ENCODE measurements around the gene CEACAM3. TPM values are rescaled to one million over a fixed set of nuclear protein-coding genes. Genes with fewer than 3 reads are reported as not detected.
A peak's percentile ranks its signal among the peaks of the same experiment; 100 is the strongest.

Gene CEACAM3
- total and polyA plus RNA-seq, 8 donors: 0.13 to 0.31 TPM; not detected in 6

- intact Hi-C loops (cut with DNase I; ENCODE audit: low total_unique reads): no loop called here
- H3K27ac ChIP-seq: peak overlapping the region; percentile 94 to 97 (median 96)
- peaks cover 24 to 47% (median 43%) of the 10 kb centered on the region in 4 donors for H3K4me1 ChIP-seq
- no peak for TF ChIP-seq POLR2A (IDR thresholded peaks at IDR 0.05)
- no peak for TF ChIP-seq POLR2AphosphoS5 (IDR thresholded peaks at IDR 0.05)
- TF ChIP-seq CTCF (IDR thresholded peaks at IDR 0.05): no peak
- TF ChIP-seq EP300 (IDR thresholded peaks at IDR 0.05): no peak
- peaks cover 30 to 34% (median 32%) of the 10 kb centered on the region in 4 donors for H3K36me3 ChIP-seq
- WGBS, 5 donors: 1 to 3% (median 2%) methylated on average over 8 of the region's 8 CpGs
- no peaks in the 10 kb centered on the region for H3K27me3 ChIP-seq
- H3K4me3 ChIP-seq: peak overlapping the region; percentile 17 to 96 (median 83)
- no peak for DNase-seq
- no peaks in the 10 kb centered on the region for H3K9me3 ChIP-seq
Observed at GRCh38 chr19:41859213-41859617, 62.8 kb downstream of the CEACAM3 start.

GRCh38 chr19:41859618-41860418, 63.4 kb downstream of the CEACAM3 start, which contains the start of gene RPS19:
Gene RPS19, plus strand, starts transcription at chr19:41860255. Its CDS starts 520 bp downstream, at chr19:41860775.
- H3K9me3 ChIP-seq: no peaks in the 10 kb centered on the region
- peak; percentile 99 for DNase-seq
- WGBS, 5 donors: 0 to 1% (median 0%) methylated on average over 34 to 76 of the region's 76 CpGs
- H3K4me1 ChIP-seq: peaks cover 26 to 53% (median 49%) of the 10 kb centered on the region in 4 donors
- H3K36me3 ChIP-seq: peaks cover 36 to 40% (median 38%) of the 10 kb centered on the region in 4 donors
- intact Hi-C loops (cut with DNase I; ENCODE audit: low total_unique reads): no loop called here
- peak; percentile 48 for TF ChIP-seq EP300 (IDR thresholded peaks at IDR 0.05)
- peak in 6 of 7 experiments; percentile 44 to 93 (median 70) for TF ChIP-seq CTCF (IDR thresholded peaks at IDR 0.05)
- TF ChIP-seq POLR2A (IDR thresholded peaks at IDR 0.05): no peak
- TF ChIP-seq POLR2AphosphoS5 (IDR thresholded peaks at IDR 0.05): peak; percentile 88 to 98 (median 92)
- H3K27me3 ChIP-seq: no peaks in the 10 kb centered on the region
- H3K27ac ChIP-seq: peak within 1 kb of the TSS; percentile 94 to 97 (median 96)
- H3K4me3 ChIP-seq: peak within 1 kb of the TSS; percentile 78 to 96 (median 83)

GRCh38 chr19:41860419-41861115, 64.2 kb downstream of the CEACAM3 start:
- peak overlapping the region; percentile 78 to 96 (median 83) for H3K4me3 ChIP-seq
- intact Hi-C loops (cut with DNase I; ENCODE audit: low total_unique reads): no loop called here
- peaks cover 27 to 61% (median 56%) of the 10 kb centered on the region in 4 donors for H3K4me1 ChIP-seq
- peaks cover 43 to 48% (median 45%) of the 10 kb centered on the region in 4 donors for H3K36me3 ChIP-seq
- 0 to 1% (median 1%) methylated on average over 15 to 45 of the region's 45 CpGs for WGBS, 5 donors
- no peaks in the 10 kb centered on the region for H3K9me3 ChIP-seq
- TF ChIP-seq POLR2A (IDR thresholded peaks at IDR 0.05): no peak
- TF ChIP-seq CTCF (IDR thresholded peaks at IDR 0.05): no peak
- no peak for TF ChIP-seq EP300 (IDR thresholded peaks at IDR 0.05)
- no peak for TF ChIP-seq POLR2AphosphoS5 (IDR thresholded peaks at IDR 0.05)
- H3K27me3 ChIP-seq: no peaks in the 10 kb centered on the region
- peak in 1 of 2 donors; percentile 69 for DNase-seq
- H3K27ac ChIP-seq: peak overlapping the region; percentile 94 to 97 (median 96)

Other genes with a start within 250 kb of the CEACAM3 start
- gene CEACAM21, start 220.4 kb upstream of the CEACAM3 start, total RNA-seq: 1 to 10 TPM in 1 of 5 donors, not detected in 4; 2.0 TPM
- gene CEACAM21, start 220.4 kb upstream of the CEACAM3 start, polyA plus RNA-seq: 1 to 10 TPM in 1 of 3 donors, under 1 TPM in 1, not detected in 1; 0.63 to 6.1 TPM
- gene CEACAM4, start 169.5 kb upstream of the CEACAM3 start, total RNA-seq: 1 to 10 TPM in 2 of 5 donors, not detected in 3; 1.8 to 8.3 TPM
- under 1 TPM in 2 of 3 donors, not detected in 1; 0.63 to 0.92 TPM for gene CEACAM4, start 169.5 kb upstream of the CEACAM3 start, polyA plus RNA-seq
- gene CEACAM7, start 108.3 kb upstream of the CEACAM3 start, total RNA-seq: 1 to 10 TPM in 1 of 5 donors, not detected in 4; 1.3 TPM
- gene CEACAM7, start 108.3 kb upstream of the CEACAM3 start, polyA plus RNA-seq: 1 to 10 TPM in 1 of 3 donors, not detected in 2; 6.2 TPM
- 100 to 1,000 TPM in 2 of 5 donors, 10 to 100 TPM in 1, 1 to 10 TPM in 1, under 1 TPM in 1; 0.72 to 118 (median 22.9) TPM for gene CEACAM5, start 88.0 kb upstream of the CEACAM3 start, total RNA-seq
- 10 to 100 TPM in 2 of 3 donors, 1 to 10 TPM in 1; 4.4 to 27.6 (median 18.2) TPM for gene CEACAM5, start 88.0 kb upstream of the CEACAM3 start, polyA plus RNA-seq
- 10 to 100 TPM in 2 of 5 donors, 1 to 10 TPM in 1, not detected in 2; 5.5 to 16.2 (median 14.7) TPM for gene CEACAM6, start 41.1 kb upstream of the CEACAM3 start, total RNA-seq
- 10 to 100 TPM in 1 of 3 donors, 1 to 10 TPM in 2; 1.7 to 29.6 (median 7.8) TPM for gene CEACAM6, start 41.1 kb upstream of the CEACAM3 start, polyA plus RNA-seq
- not detected for gene LYPD4, start 48.1 kb downstream of the CEACAM3 start, total RNA-seq
- not detected for gene LYPD4, start 48.1 kb downstream of the CEACAM3 start, polyA plus RNA-seq
- not detected for gene DMRTC2, start 48.5 kb downstream of the CEACAM3 start, total RNA-seq
- not detected for gene DMRTC2, start 48.5 kb downstream of the CEACAM3 start, polyA plus RNA-seq
- gene RPS19, start 63.7 kb downstream of the CEACAM3 start, total RNA-seq: 1,000 to 10,000 TPM in 3 of 5 donors, 100 to 1,000 TPM in 2; 394 to 1,489 (median 1,008) TPM
- 1,000 to 10,000 TPM; 2,818 to 4,242 (median 2,979) TPM for gene RPS19, start 63.7 kb downstream of the CEACAM3 start, polyA plus RNA-seq
- 1 to 10 TPM in 2 of 5 donors, not detected in 3; 2.4 to 3.5 TPM for gene CD79A, start 80.7 kb downstream of the CEACAM3 start, total RNA-seq
- gene CD79A, start 80.7 kb downstream of the CEACAM3 start, polyA plus RNA-seq: 10 to 100 TPM in 1 of 3 donors, 1 to 10 TPM in 2; 1.5 to 18.7 (median 3.2) TPM
- 100 to 1,000 TPM in 4 of 5 donors, 10 to 100 TPM in 1; 40.8 to 329 (median 224) TPM for gene ARHGEF1, start 86.6 kb downstream of the CEACAM3 start, total RNA-seq
- 100 to 1,000 TPM in 2 of 3 donors, 10 to 100 TPM in 1; 62.0 to 109 (median 106) TPM for gene ARHGEF1, start 86.6 kb downstream of the CEACAM3 start, polyA plus RNA-seq
- not detected for gene ERFL, start 131.9 kb downstream of the CEACAM3 start, total RNA-seq
- gene ERFL, start 131.9 kb downstream of the CEACAM3 start, polyA plus RNA-seq: under 1 TPM in 1 of 3 donors, not detected in 2; 0.25 TPM
- gene RABAC1, start 162.7 kb downstream of the CEACAM3 start, total RNA-seq: 100 to 1,000 TPM in 3 of 5 donors, 10 to 100 TPM in 2; 44.6 to 499 (median 114) TPM
- 100 to 1,000 TPM; 127 to 181 (median 170) TPM for gene RABAC1, start 162.7 kb downstream of the CEACAM3 start, polyA plus RNA-seq
- gene ATP1A3, start 197.6 kb downstream of the CEACAM3 start, total RNA-seq: under 1 TPM in 1 of 5 donors, not detected in 4; 0.29 TPM
- under 1 TPM in 2 of 3 donors, not detected in 1; 0.12 to 0.45 TPM for gene ATP1A3, start 197.6 kb downstream of the CEACAM3 start, polyA plus RNA-seq

Measured in stomach (tissue), 9 donors.